ENCODE results near the gene POLN. TPM values are rescaled to one million over a fixed set of nuclear protein-coding genes. Genes with fewer than 3 reads are reported as not detected.

POLN gene
- polyA plus RNA-seq, 2 of the 4 experiments (the other 2 are of a cell fraction) = 2.4 to 2.9 TPM

- H3K27ac ChIP-seq = no peak overlapping the region
- H3K9me3 ChIP-seq = no peaks in the 10 kb centered on the region
- ATAC-seq = no peak
- CTCF ChIA-PET = no interaction called here
- no peak overlapping the region for H3K4me2 ChIP-seq
- TF ChIP-seq HES2 (IDR thresholded peaks at IDR 0.05) (no peak), BCL3 (IDR thresholded peaks at IDR 0.05) (no peak), RAD21 (conservative IDR thresholded peaks at IDR 0.05 in 1 of 2, IDR thresholded peaks at IDR 0.05 in 1 of 2) (no peak), TP53 (CRISPR knock-in tag; IDR thresholded peaks at IDR 0.05) (no peak), POLR2AphosphoS2 (conservative IDR thresholded peaks at IDR 0.05; ENCODE audit: low read length) (no peak), SMC3 (IDR thresholded peaks at IDR 0.05) (no peak), FOSB (CRISPR knock-in tag; IDR thresholded peaks at IDR 0.05) (no peak), MAFK (IDR thresholded peaks at IDR 0.05; ENCODE audit: partially characterized antibody) (no peak), JUN (IDR thresholded peaks at IDR 0.05) (no peak), KDM1A (IDR thresholded peaks at IDR 0.05; ENCODE audit: low read depth) (no peak), TFCP2L1 (CRISPR knock-in tag; IDR thresholded peaks at IDR 0.05) (no peak)
- H3K4me1 ChIP-seq = no peaks in the 10 kb centered on the region
- WGBS (ENCODE audit: missing lambda C conversion rate) = 82% methylated on average over 2 of the region's 11 CpGs
- no peak for FAIRE-seq
- POLR2A ChIA-PET = no interaction called here
- H3K4me3 ChIP-seq = no peak overlapping the region
- no peak for DNase-seq (ENCODE audit: low read depth in 1 of 2, low spot score in 1 of 2)
These were observed 167.3 kb downstream of the POLN start for GRCh38 chr4:2074588-2074987.

- TF ChIP-seq REST (IDR thresholded peaks at IDR 0.05) = no peak
- no peak for TF ChIP-seq ATOH8 (CRISPR knock-in tag; IDR thresholded peaks at IDR 0.05; ENCODE audit: low read depth)
- no peak for TF ChIP-seq EP300 (IDR thresholded peaks at IDR 0.05)
- TF ChIP-seq FOSL2 (IDR thresholded peaks at IDR 0.05) = no peak
- no peak for TF ChIP-seq FOSL2 (CRISPR knock-in tag; IDR thresholded peaks at IDR 0.05)
- TF ChIP-seq NFE2L2 (conservative IDR thresholded peaks at IDR 0.05; ENCODE audit: low read length) = no peak
- TF ChIP-seq EHF (CRISPR knock-in tag; IDR thresholded peaks at IDR 0.05) = no peak
- TF ChIP-seq CEBPB (IDR thresholded peaks at IDR 0.05) = no peak
- TF ChIP-seq MAFK (IDR thresholded peaks at IDR 0.05; ENCODE audit: partially characterized antibody) = no peak
- no peak overlapping the region for H3K4me3 ChIP-seq
- no peak overlapping the region for H3K27ac ChIP-seq
- ATAC-seq (no peak), FAIRE-seq (no peak), DNase-seq (ENCODE audit: low read depth in 1 of 2, low spot score in 1 of 2) (no peak)
- H3K9me3 ChIP-seq = no peaks in the 10 kb centered on the region
- H3K4me1 ChIP-seq = no peaks in the 10 kb centered on the region
- H3K4me2 ChIP-seq = no peak overlapping the region
- WGBS (ENCODE audit: missing lambda C conversion rate) = 54% methylated on average over 6 of the region's 20 CpGs
- POLR2A ChIA-PET = no interaction called here
- CTCF ChIA-PET = no interaction called here
These were observed 168.0 kb downstream of the POLN start for GRCh38 chr4:2073808-2074481.
